Ovary (tissue), 3 donors: ENCODE measurements around the gene PAIP1.

Experiments used
- EP300 ChIP-seq: sonication (generic); formaldehyde crosslinking; IDR thresholded peaks from one replicate; pipeline ENCODE4 v1.6.1; 2017; ENCODE audit warnings: antibody characterized with exemption
- TF ChIP-seq, protein P1 (sequence below), 3 donors: fragments of 450-650 bp in 2 of 3; fragments of 200-600 bp in 1 of 3; IDR thresholded peaks; one replicate each; pipeline versions ENCODE4 v1.5.1 to v1.8.0; 2016 to 2022; ENCODE audit warnings: antibody characterized with exemption in 3 of 3, mild to moderate bottlenecking in 1 of 3
- donor health status: DM: no; HTN: no; CAD: no.

DNA sequence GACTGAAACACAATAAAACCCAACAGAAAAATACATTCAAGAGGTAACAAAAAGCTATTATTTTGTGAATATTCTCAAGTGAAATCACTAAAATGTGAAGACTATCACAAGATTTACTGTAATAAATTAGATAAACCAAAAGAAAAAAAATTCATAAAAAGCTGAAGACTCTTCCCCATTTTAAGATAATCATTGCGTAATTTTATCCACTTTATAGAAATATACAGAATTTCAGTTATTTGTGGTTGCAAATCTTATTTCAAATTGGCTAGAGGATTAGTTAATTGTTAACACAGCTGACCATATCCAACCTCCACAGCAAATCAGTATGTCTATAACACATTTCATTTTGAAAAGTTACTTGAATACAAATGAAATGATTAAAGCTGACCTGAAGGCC, 65.6 kb downstream of the PAIP1 start:
- TF ChIP-seq, protein P1, sequence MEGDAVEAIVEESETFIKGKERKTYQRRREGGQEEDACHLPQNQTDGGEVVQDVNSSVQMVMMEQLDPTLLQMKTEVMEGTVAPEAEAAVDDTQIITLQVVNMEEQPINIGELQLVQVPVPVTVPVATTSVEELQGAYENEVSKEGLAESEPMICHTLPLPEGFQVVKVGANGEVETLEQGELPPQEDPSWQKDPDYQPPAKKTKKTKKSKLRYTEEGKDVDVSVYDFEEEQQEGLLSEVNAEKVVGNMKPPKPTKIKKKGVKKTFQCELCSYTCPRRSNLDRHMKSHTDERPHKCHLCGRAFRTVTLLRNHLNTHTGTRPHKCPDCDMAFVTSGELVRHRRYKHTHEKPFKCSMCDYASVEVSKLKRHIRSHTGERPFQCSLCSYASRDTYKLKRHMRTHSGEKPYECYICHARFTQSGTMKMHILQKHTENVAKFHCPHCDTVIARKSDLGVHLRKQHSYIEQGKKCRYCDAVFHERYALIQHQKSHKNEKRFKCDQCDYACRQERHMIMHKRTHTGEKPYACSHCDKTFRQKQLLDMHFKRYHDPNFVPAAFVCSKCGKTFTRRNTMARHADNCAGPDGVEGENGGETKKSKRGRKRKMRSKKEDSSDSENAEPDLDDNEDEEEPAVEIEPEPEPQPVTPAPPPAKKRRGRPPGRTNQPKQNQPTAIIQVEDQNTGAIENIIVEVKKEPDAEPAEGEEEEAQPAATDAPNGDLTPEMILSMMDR (IDR thresholded peaks at IDR 0.05) = no peak
- TF ChIP-seq EP300 = no peak
